ENCODE measurements around the gene ERF. TPM values are rescaled to one million over a fixed set of nuclear protein-coding genes. Genes with fewer than 3 reads are reported as not detected.

Gene ERF
- total RNA-seq, 6 experiments from 2014 or later: 15.4 to 35.7 (median 30.5) TPM

DNA sequence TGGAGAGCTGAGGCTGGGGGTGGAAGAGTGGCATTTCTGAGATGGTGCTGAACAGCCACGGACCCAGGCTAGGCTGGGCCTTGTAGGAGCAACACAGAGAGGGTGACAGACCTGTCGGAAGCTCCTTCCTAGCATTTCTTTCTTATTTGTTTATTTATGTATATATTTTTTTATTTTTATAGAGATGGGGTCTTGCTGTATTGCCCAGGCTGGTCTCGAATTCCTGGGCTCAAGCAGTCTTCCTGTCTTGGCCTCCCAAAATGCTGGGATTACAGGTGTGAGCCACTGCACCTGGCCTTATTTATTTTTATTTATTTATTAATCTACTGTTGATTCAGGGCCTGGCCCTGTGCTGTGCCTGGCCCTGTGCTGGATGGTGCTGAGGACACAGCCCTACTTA, 20.6 kb upstream of the ERF start:
- peaks cover 0 to 25% (median 8%) of the 10 kb centered on the region in 4 donors for H3K36me3 ChIP-seq
- H3K27me3 ChIP-seq: no peaks in the 10 kb centered on the region
- 90% methylated on average over 1 of the region's 3 CpGs for WGBS (ENCODE audit: insufficient coverage, low coverage, low lambda C conversion rate, missing lambda C conversion rate)
- intact Hi-C loops (cut with DNase I): no loop called here
- no peak for ATAC-seq
- no peak overlapping the region for H3K27ac ChIP-seq
- TF ChIP-seq POLR2A (IDR thresholded peaks at IDR 0.05) (no peak), CTCF (IDR thresholded peaks at IDR 0.05) (no peak)
- no peak overlapping the region for H3K4me3 ChIP-seq
- H3K9me3 ChIP-seq: no peaks in the 10 kb centered on the region
- H3K4me1 ChIP-seq: peaks cover 0 to 37% (median 15%) of the 10 kb centered on the region in 4 donors
- no peak for DNase-seq

GRCh38 chr19:42275103-42275502, 20.2 kb upstream of the ERF start:
- H3K36me3 ChIP-seq: peaks cover 0 to 25% (median 8%) of the 10 kb centered on the region in 4 donors

GRCh38 chr19:42274065-42274682, 19.2 kb upstream of the ERF start:
- Histone ChIP-seq H3K4me1 (peaks cover 0 to 34% (median 11%) of the 10 kb centered on the region in 4 donors), H3K4me3 (no peak overlapping the region), H3K36me3 (peaks cover 0 to 25% (median 8%) of the 10 kb centered on the region in 4 donors), H3K27me3 (no peaks in the 10 kb centered on the region), H3K27ac (no peak overlapping the region), H3K9me3 (no peaks in the 10 kb centered on the region)
- intact Hi-C loops (cut with DNase I): no loop called here
- 87% methylated on average over 10 of the region's 22 CpGs for WGBS (ENCODE audit: insufficient coverage, low coverage, low lambda C conversion rate, missing lambda C conversion rate)
- ATAC-seq (no peak), DNase-seq (no peak)
- TF ChIP-seq POLR2A (IDR thresholded peaks at IDR 0.05) (no peak), CTCF (IDR thresholded peaks at IDR 0.05) (no peak)

More at GRCh38 chr19:42275103-42275502, 20.2 kb upstream of the ERF start:
- intact Hi-C loops (cut with DNase I): no loop called here
- TF ChIP-seq POLR2A (IDR thresholded peaks at IDR 0.05) (no peak), CTCF (IDR thresholded peaks at IDR 0.05) (no peak)
- peaks cover 0 to 39% (median 15%) of the 10 kb centered on the region in 4 donors for H3K4me1 ChIP-seq
- ATAC-seq: no peak
- H3K27me3 ChIP-seq: no peaks in the 10 kb centered on the region
- H3K4me3 ChIP-seq: no peak overlapping the region
- H3K9me3 ChIP-seq: no peaks in the 10 kb centered on the region
- no peak overlapping the region for H3K27ac ChIP-seq
- 66% methylated on average over 3 of the region's 7 CpGs for WGBS (ENCODE audit: insufficient coverage, low coverage, low lambda C conversion rate, missing lambda C conversion rate)
- no peak for DNase-seq

DNA sequence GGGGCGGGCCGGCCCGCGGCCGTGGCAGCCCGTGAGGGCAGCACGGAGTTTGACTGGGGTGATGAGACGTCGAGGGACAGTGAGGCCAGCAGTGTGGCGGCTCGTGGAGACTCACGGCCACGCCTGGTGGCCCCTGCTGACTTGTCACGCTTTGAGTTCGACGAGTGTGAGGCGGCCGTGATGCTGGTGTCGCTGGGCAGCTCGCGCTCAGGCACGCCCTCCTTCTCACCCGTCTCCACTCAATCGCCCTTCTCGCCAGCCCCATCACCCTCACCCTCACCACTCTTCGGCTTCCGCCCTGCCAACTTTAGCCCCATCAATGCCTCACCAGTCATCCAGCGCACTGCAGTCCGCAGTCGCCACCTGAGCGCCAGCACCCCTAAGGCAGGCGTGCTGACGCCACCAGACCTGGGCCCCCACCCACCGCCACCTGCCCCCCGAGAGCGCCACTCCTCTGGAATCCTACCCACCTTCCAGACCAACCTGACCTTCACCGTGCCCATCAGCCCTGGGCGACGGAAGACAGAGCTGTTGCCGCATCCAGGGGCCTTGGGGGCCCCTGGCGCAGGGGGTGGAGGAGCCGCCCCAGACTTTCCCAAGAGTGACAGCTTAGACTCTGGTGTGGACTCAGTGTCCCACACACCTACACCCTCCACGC, 18.6 kb upstream of the ERF start:
- Histone ChIP-seq H3K4me3 (no peak overlapping the region), H3K36me3 (peaks cover 0 to 25% (median 8%) of the 10 kb centered on the region in 4 donors), H3K27ac (no peak overlapping the region), H3K4me1 (peaks cover 0 to 28% (median 8%) of the 10 kb centered on the region in 4 donors), H3K9me3 (no peaks in the 10 kb centered on the region), H3K27me3 (no peaks in the 10 kb centered on the region)
- WGBS (ENCODE audit: insufficient coverage, low coverage, low lambda C conversion rate, missing lambda C conversion rate): 94% methylated on average over 16 of the region's 43 CpGs
- DNase-seq: no peak
- TF ChIP-seq POLR2A (IDR thresholded peaks at IDR 0.05) (no peak), CTCF (IDR thresholded peaks at IDR 0.05) (no peak)
- no peak for ATAC-seq
- intact Hi-C loops (cut with DNase I): no loop called here

Data from right lobe of liver (tissue), 6 donors.